GM12891 (cell line): Measurements from ENCODE around the gene HTR3B.
A peak's percentile ranks its signal among the peaks of the same experiment; 100 is the strongest.

ENCODE experiments used
- POLR2A ChIP-seq: IDR thresholded peaks from 2 replicates; pipeline ENCODE4 v1.6.1; 2011; ENCODE audit warnings: low read depth, low read length, control low read depth
- POLR2AphosphoS5 ChIP-seq: IDR thresholded peaks from 2 replicates; pipeline ENCODE4 v1.6.1; 2011; ENCODE audit warnings: low read depth, low read length, control low read depth

DNA sequence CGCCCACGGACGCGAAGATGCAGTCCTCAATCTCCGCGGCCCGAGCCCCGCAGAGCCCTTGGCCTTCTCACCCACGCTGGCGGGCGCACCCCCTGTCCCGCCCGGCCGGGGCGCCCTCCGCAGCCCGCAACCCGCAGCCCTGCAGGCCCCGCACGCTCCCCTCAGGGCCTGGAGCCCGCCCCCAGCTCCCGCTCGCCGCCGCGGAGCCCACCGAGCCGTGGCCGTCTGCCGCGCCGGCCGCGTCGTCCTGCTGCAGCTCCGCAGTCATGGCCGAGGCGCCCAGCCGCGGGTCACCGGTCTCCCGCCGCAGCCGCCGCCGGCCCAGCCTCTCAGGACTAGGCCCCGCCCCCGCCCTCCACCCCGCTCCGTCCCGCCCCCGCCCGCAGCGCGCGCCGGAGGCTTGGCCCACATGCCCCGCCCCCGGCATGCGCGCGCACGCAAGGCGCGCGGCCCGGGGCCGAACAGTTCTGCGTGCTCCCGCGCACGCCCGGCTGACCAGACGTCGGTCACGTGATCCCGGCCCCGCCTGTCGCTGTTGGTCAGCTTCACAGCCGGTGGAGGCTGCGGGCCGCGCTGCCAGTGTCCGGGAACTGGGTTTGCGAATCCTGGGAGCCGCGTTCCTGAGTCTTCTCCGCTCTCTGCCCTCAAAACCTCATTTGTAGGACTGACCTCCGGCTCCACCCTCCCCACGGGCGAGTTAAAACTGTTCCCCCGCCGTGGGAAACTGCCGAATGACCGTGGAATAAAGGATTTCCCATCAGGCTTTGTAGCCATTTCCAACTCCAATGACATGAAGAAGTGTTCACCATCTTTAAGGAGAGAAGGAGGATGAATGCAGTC, 29.1 kb upstream of the HTR3B start, which contains the start of gene USP28:
- TF ChIP-seq POLR2A = peak; percentile 89
- peak; percentile 93 for TF ChIP-seq POLR2AphosphoS5
